DMS53 (cell line): ENCODE results near the gene MRPL17.
"Not testable (repeated sequence)": the region's sequence is repeated elsewhere in the genome, so short reads cannot be mapped to it uniquely, and the experiment has no call there.

Experiments used
- DNase-seq: peaks from one replicate; lab custom pipeline; 2025; lab: John Stamatoyannopoulos, UW

MRPL17 gene

DNA sequence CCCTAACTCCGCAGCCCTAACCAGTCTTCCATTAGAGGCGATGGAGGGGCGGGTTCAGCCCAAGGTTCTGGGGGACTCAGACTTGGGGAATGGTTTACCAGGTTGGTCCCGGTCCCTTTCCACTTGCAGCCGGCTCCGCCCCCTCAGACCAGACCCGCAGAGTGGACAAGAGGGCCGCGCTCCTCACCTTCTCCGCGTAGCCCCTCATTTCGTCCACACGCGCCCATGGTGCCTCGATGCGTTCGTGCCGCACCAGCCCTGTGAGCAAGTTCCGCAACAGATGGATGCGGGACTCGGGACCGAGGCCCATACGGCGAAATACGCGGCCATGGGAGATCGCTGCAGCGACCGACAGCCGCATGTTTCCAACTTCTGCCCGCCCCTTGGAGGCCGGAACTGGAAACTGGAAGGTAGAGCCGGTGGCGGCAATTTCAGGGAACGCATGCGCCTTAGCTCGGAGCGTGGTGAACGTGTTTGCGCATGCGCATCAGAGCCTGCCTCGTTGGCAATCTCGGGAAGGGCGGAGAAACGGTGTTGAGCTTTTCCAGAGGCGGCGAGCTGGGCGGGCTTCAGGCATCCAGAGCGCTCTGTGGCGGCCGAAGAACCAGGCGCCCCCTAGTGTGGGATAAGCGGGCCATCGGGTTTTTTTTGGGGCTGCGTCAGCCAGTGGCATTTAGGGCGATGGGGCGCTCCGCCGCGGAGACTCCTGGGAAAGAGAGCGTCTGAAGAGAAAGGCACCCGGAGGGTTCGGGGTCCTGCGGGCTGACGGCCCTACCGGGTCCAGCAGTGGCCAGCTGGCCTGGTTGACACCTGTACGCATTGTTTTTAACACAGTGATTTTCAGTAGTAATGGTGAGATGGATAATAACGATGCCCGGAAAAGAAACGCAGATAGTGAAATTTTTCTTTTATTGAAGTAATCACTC is at the start of gene MRPL17:
Gene MRPL17, minus strand, starts transcription at position 405 of the 926 bp plus-strand sequence. Its CDS starts 44 bp downstream, at position 361.
- peak; percentile 99 for DNase-seq

DNA sequence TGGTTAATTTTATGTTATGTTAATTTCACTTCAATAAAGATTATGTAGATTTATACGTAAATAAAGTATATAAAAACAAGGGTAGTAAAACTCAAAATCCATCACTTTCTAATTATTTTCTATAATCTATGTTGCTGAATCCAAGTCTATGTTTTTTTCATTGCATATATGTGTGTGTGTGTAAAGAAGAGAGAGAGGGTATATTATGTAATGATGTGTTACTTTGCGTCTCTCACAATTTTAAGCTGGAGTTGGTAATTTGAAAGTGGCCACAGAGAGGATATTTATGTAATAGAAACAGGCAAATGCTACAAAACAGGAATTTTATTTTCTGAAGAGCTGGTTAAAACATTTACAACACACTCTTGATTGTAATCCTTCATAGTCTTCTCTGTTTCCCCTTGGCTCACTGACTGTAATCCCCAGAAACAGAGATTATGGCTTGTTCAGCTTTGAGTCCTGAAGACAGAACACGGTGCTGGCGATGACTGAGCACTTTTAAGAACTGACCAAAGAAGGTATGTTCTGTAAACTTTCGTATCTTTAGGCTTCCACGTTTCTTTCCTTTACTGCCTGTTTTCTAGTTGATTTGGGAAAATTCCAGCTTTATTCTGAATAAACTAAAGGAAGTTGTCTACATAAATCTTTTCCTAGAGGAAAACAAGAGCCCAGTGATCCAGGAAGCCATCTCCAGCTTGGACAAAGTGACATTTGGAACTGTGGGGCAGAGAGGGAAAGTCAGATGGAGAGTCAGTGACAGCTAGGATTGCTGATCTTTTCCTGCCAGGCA is 45.0 kb upstream of the MRPL17 start:
- DNase-seq, result no peak

DNA sequence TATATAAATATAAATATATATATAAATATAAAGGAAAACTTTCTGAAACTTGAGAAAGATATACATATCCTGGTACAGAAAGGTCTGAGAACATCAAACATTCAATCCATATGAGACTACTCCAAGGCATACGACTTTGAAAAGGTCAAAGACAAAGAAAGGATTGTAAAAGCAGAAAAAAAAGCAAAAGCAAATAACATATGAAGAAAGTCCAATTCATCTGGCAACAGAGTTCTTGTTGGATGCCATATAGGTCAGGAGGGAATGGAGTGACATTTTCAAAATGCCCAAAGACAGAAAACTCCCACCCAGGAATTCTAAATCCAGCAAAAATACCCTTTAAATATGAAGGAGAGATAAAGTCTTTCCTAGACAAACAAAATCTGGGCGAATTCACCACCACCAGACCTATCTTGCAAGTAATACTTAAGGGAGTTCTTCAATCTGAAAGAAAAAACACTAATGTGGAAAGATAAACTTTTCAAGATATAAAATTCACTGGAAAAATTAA is 42.3 kb upstream of the MRPL17 start:
- no peak for DNase-seq

DNA sequence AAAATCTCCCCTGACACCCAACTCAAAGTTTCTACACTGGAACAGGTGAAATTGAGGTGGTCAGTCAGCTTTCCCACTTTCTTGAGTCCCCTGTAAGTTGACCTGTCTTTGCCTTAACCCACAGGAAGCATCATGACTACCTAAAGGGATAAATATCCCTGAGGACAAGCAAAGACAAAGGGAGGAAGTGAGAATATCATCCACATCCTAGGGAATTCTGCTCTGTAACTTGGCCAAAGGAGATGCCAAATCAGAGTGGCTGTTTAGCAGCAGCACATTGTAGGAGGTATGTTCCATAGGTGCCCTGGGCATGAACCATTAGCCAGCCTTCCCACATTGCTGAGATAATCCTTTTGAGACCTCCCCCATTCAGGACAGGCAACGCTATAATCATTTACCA is 40.9 kb upstream of the MRPL17 start:
- no peak for DNase-seq

DNA sequence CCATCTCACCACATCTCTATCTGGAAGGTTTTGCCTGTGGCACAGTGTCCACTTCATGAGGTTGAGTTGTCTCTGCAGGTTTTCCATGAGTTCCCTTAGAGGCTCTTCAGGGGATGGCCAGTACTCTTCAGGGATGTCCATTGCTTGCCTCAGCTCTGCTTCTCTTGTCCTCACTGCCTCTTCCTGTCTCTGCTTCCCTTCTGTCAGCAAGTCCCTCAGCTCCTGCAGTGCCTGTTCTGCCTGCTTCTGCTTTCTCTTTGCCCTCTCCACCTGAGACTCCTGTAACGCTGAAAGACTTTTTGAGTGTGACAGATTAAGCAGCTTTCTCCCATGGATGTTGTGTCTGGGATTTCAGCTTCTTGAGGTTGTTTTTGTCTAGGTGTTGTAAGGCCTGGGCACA is 38.2 kb upstream of the MRPL17 start:
- no peak for DNase-seq

DNA sequence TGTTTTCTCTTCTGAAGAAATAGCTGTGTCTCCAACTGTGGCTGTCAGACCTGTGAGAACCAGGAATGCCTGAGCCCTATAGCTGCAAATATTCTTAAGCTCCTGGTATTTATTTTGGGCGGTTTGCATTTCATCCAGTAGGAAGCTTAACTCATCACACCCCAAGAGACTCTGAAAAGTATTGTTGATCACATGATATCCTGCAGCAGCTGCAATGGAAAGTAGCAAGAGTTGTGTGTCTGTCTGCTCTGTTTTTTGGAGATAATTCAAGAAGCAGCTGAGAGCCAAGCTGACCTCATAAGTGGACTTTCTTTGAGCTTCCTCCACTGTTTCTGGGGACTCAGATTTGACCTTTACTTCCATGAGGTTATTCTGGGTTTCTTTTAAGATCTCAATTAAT is 36.4 kb upstream of the MRPL17 start:
- no peak for DNase-seq

DNA sequence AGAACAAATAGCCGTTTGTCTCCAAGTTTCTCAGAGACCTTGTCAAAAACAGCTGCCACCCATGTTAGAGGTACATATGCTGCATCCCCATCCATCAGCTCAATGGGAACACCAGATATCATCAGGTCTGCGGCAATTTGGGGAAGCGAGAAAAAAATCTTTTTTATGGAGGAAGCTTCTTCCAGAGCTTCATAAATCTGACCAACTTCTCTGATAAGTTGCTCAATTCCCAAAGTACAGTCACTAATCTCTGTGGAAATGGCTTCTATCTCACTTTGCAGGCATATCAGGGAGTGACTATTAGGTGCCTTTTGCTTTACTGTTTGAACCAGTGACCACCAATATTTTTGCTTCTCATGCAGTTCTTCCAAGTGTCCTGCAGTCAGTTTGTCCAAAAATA is 34.3 kb upstream of the MRPL17 start:
- DNase-seq, result no peak

DNA sequence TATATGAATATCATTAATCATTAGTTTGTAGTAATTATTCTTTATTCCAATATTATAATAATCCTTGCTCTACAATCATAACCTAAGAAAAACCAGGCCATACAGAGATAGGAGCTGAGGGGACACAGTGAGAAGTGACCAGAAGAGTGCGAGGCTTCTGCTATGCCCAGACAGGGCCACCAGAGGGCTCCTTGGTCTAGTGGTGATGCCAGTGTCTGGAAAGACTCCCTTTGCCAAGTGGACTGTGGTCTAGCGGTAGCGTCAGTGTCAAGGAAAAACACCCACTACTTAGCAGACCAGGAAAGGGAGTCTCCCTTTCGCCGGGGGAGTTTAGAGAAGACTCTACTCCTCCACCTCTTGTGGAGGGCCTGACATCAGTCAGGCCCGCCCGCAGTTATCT is 28.4 kb upstream of the MRPL17 start:
- DNase-seq, result peak; percentile 64

DNA sequence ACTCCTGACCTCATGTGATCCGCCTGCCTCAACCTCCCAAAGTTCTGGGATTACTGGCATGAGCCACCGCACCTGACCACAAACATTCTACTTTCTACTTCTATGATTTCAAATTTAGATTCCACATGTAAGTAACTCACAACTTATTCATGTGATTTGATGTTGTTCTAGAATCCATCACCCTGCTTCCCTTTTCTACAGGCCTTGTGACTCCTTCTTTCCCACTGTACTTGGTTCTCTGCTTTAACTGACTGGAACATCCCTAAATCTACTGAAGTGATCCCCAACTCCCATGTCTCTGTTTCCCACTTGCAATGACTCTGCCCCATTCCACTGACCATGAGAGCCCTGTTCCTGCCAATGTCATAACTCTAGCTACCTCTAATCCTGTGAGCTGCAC is 25.7 kb upstream of the MRPL17 start:
- DNase-seq, result no peak

DNA sequence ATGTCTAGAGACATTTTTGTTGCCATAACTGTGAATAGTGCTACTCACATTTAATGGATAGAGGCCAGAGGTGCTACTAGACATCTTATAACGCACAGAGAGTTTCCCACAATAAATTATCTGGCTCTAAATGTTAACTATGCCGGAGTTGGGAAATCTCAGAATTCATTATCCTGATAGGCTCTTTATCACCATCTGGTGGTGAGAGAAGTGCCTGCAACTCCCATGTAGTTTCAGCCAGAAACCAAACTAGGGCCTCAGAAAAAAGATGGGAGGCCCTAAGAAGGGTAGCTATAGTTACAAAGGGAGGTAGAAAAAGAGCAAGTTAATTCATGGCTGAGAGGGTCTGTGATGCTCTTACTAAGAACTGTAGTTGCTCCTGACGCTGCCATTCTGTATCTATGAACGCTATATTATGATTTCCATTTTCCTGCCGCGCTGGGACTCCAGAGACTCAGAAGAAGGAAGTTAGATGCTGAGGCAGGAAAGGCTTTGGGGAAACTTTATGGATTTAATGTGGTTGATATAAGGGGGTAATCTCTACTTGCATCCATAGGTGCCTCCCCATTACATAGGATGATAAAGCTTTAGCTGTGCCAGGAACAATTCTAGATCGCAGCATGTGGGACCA is 22.9 kb upstream of the MRPL17 start:
- DNase-seq, result peak; percentile 70

DNA sequence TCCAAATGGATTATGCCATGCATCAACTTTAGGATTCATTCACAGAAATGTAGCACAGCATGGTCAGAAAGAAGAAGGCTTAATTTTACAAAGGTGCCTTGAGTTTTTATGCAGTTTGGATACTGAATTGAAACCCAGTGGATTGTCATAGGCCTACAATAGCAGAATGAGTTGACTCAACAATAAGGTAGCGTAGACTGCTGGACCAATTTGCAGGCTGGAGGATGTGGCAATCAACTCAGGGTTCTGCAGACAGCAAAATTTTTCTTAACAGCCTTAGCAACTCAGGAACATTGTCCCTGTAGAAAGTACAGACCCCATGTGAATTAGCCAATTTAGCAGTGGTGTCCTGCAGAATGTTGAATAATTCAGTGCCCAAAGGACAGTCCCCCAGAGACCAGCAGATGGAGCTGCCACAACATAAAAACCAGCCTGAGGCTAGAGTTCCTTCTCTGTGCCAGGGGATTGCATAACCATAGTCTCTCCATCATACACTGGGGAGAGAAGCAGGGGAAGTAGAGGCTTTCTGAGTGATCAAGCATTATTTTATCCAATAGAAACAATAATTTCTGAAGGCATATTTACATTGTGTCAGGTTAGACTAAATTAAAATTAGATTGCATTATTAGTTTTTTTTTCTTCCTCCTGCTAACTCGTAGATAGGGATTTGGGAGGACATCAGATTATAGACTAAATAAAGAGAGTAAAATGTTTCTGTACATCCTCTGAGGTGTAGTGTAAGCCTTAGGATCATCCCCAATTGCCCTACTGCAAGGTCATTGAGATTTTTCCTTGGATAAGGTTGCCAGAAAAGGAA is 20.3 kb upstream of the MRPL17 start:
- DNase-seq, result peak; percentile 76

DNA sequence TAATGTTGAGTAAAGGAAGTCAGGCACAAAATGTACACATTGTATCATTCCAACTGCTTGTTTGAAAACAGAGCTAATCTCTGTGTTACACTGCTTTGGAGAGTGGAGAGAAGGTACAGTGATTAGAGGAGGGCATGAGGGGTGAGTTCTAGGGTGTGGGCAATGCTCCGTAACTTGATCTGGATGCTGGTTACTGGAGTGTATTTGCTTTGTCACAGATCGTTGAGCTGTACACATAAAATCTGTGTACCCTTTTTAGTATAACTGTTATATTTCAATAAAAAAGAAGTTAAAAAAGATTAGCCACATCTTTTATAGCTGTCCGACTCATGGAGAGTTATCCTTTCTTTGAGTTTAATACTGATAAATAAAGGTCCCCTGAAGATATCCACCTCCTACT is 18.8 kb upstream of the MRPL17 start:
- peak; percentile 63 for DNase-seq

DNA sequence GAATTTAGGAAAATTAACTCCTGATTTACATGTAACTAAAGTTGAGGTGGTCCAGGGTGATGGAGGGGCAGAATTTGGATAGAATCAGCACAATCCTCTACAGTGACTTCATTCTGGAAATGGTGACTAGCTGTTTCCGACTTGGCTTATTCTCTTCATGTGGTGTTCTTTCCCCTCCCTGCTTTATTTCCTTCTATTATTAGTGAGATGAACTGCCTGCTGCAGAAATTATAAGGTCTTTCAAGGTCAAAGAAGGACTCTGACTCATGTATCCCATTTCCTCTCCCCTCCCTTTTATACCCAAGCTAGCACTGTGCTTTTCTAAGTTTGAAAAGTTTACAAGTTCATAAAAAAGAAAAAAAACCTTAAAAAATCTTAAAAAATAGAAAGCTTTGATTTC is 12.2 kb upstream of the MRPL17 start:
- DNase-seq, result no peak

DNA sequence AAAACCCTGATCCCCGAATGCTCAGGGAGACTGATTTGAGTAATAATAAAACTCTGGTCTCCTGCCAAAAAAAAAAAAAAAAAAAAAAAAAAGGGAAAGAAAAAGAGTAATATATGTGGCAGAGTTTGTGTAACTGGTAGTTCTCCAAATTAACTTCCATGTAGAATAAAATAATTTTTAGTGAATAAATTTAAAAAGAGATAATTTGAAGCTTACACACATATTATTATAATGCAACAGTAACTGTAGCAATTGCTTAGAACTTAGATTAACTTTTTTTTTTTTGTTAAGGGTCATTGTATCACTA is 11.0 kb upstream of the MRPL17 start:
- DNase-seq, result no peak

DNA sequence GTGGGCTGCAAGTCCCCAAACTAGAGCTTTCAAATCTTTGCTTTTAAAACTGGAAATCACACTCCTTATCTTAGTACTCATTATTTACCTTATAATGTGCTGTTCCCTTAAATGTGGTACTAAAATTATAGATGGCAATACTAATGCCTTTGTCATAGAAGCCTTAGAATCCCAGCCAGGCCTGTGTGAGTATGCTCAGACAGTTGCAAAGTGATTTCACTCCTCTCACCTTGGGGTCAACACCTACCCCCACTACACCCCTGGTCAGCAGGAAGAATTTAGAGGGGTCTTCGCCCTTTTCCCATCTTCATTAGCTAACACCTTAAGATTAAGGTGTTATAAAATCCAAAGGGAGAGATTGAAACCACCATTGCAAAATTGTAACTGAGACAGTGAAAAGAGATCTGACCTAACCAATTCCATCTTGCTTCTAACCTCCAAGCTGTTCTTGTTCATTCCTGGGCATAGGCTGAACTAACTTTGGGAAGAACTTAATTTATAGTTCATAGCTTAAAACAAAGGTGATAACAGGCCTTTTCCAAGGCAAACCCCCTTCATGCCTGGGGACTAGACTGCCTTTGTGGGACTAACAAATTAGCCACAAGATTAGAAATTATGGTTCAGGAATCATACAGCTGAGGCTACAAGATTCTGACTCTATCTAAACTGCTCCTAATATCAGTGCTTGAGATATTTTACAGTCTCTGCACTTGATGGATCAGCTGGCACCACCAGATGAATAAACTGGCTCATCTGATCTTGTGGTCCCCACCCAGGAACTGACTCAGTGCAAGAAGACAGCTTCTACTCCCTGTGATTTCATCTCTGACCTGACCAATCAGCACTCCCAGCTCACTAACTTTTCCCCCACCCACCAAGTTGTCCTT is 10.4 kb upstream of the MRPL17 start:
- DNase-seq, result no peak

DNA sequence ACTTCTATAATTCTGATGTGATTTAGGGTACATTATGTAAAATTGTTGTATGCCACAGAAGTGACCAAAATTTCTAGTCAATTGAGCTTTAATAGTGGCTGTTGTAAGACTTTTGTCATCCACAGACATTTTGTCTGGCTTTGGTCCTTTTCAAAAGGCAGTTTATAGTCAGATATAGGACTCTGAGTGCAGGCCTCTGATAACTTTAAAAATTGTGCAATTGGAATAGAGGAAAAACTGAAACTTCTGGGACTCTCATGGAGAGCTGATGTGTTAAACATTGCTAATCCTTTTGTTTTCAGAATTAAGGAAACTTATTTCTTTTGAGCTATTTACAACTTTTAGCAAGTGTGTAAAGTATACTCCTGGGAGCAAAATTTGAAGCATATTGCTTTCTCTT is 9.0 kb upstream of the MRPL17 start:
- no peak for DNase-seq

DNA sequence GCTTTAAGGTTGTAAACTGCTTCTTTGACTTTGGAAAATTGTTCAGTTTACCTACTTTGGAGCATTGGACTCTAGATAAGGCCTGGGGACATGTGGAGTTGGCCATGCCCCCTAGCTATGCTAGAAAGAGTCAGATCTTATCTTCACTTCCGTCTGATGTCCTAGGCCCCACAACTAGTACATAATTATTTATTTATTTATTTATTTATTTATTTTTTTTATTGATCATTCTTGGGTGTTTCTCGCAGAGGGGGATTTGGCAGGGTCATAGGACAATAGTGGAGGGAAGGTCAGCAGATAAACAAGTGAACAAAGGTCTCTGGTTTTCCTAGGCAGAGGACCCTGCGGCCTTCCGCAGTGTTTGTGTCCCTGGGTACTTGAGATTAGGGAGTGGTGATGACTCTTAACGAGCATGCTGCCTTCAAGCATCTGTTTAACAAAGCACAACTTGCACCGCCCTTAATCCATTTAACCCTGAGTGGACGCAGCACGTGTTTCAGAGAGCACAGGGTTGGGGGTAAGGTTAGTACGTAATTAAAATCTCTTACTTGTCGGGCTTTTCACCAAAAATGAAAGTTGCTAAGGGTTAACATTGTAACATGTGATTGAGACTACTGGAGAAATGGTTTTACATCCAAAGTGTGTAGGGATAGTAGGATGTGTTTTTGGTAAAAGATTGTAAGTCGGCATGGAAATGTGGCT is 7.4 kb upstream of the MRPL17 start:
- DNase-seq, result not testable (repeated sequence)

DNA sequence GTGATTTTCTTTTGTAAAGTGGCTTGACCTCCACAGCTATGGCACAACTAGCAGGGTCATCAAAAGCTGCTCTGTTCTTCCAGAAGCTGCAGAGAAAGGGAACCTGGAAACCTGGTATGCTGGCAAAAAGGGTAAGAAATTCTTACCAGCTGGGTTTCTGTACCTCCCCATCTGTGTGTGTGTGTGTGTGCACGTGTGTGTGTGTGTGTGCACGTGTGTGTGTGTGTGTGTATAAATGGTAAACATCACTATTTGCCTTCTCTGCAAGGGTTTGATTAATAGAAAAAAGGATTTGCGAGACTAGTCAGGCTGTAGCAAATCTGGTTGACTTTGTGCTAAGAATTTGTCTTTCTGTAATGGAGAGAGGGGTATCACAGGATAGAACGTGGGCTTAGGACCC is 4.7 kb upstream of the MRPL17 start:
- no peak for DNase-seq

DNA sequence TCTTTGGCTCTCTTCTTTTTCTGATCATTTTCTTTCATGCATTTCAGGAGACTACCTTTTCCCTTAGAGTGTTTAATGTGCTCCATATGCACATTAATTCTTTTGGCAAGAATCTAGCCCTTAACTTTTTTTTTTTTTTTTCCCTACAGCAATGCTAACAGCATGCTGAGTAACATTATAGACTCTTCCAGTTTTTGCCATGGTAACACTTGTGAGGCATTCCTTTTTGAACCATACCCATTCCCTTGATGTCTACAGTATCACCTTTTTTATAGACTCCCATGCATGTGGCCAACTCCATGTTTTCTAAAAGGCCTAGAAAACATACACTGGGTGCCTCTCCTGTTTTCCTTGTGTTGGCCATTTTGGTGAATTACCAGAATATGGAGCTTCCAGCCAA is 2.9 kb upstream of the MRPL17 start:
- DNase-seq, result no peak

DNA sequence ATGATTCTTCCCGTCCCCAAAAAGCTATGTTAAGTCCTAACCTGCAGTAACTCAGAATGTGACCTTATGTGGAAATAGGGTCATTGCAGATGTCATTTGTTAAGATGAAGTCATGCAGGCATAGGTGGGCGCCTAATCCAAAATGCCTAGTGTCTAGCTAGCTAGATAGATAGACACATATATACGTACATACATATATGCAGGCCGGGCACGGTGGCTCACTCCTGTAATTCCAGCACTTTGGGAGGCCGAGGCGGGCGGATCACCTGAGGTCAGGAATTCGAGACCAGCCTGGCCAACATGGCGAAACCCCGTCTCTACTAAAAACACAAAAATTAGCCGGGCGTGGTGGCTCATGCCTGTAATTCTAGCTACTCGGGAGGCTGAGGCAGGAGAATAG is 928 bp upstream of the MRPL17 start:
- peak; percentile 12 for DNase-seq
